K562 (cell line): ENCODE results near the gene TMEM132D. TPM values are rescaled to one million over a fixed set of nuclear protein-coding genes. Genes with fewer than 3 reads are reported as not detected.

Experiments
- ATAC-seq: fragments of 200-7000 bp; cut with Tn5 transposase; 3 replicates; pipeline ENCODE4 v1.9.1; 2020; ENCODE audit warnings: moderate library complexity
- BruUV-seq: library from RNA; stranded (reverse); fragments of 400-500 nt; replicated peaks from 2 replicates; lab custom pipeline; 2021; lab: Mats Ljungman, UMichigan
- CTCF ChIA-PET: fragments of 300-600 bp; formaldehyde crosslinking; extraction: SDS; loops from one replicate; lab custom pipeline; 2021; ENCODE audit warnings: low intra/inter-chr PET ratio; lab: Yijun Ruan, JAX
- POLR2A ChIA-PET: fragments of 300-600, 350-650 bp; sonication (Branson Sonifier 250); formaldehyde crosslinking; extraction: SDS; loops from one replicate; lab custom pipeline; 2021; ENCODE audit warnings: antibody characterized with exemption, inconsistent platforms; lab: Yijun Ruan, JAX
- DNase-seq, 4 experiments: peaks; one replicate each; pipeline versions ENCODE4 v3.0.0 to v3.0.0-alpha.2; 2011 to 2018; ENCODE audit warnings: low spot score in 3 of 4, mixed read lengths in 3 of 4; ENCODE audit errors: extremely low read depth in 1 of 4
- FAIRE-seq: peaks from 2 replicates; lab custom pipeline; 2011; peaks lifted over from hg19 to GRCh38; lab: Jason Lieb, UNC
- H2AFZ ChIP-seq: 2 replicates; pipeline ENCODE4 v1.6.0; 2011; ENCODE audit warnings: low read depth, low read length, control low read depth, inconsistent platforms
- H3K27ac ChIP-seq: fragments of 200-600 bp; 3 replicates; pipeline ENCODE4 v1.8.0; 2011; ENCODE audit warnings: low read depth, mild to moderate bottlenecking, control low read depth, inconsistent platforms, low read length, moderate library complexity, mixed read lengths; ENCODE audit errors: extremely low read depth
- H3K27me3 ChIP-seq, 2 experiments: fragments of 300-600 bp in 1 of 2; 2 replicates in 1 of 2; 3 replicates in 1 of 2; pipeline versions ENCODE4 v1.6.0 to v1.8.0; 2011; ENCODE audit warnings: inconsistent platforms in 2 of 2, low read length in 2 of 2, mild to moderate bottlenecking in 1 of 2, mixed read lengths in 1 of 2, moderate library complexity in 1 of 2; ENCODE audit not compliant: control insufficient read depth in 2 of 2, insufficient read depth in 2 of 2
- H3K36me3 ChIP-seq: fragments of 300-600 bp; 3 replicates; pipeline ENCODE4 v1.8.0; 2011; ENCODE audit warnings: mild to moderate bottlenecking, low read length, inconsistent platforms; ENCODE audit not compliant: control insufficient read depth, insufficient read depth
- H3K4me1 ChIP-seq, 2 experiments: fragments of 200-600 bp in 1 of 2; replicated peaks in 1 of 2; 2 replicates in 1 of 2; 3 replicates in 1 of 2; pipeline versions ENCODE4 v1.5.1 to v1.8.0; 2011; ENCODE audit warnings: inconsistent platforms in 2 of 2, low read length in 2 of 2, mild to moderate bottlenecking in 1 of 2, mixed read lengths in 1 of 2, moderate library complexity in 1 of 2; ENCODE audit not compliant: control insufficient read depth in 2 of 2, insufficient read depth in 2 of 2
- H3K4me2 ChIP-seq: 2 replicates; pipeline ENCODE4 v1.6.1; 2011; ENCODE audit warnings: low read length, control low read depth, inconsistent platforms, mixed read lengths; ENCODE audit not compliant: insufficient read depth
- H3K4me3 ChIP-seq: fragments of 200-600 bp; sonication (generic), shearing (Covaris generic); 2 replicates; pipeline ENCODE4 v1.5.1; 2016; ENCODE audit warnings: control low read depth, inconsistent platforms
- H3K79me2 ChIP-seq: fragments of 200-600 bp; 3 replicates; pipeline ENCODE4 v1.8.0; 2011; ENCODE audit warnings: low read length, inconsistent platforms; ENCODE audit not compliant: control insufficient read depth, insufficient read depth
- H3K9ac ChIP-seq, 2 experiments: 2 replicates each; pipeline versions ENCODE4 v1.6.0 to v1.6.1; 2011; ENCODE audit warnings: low read depth in 2 of 2, low read length in 2 of 2, control low read depth in 1 of 2, inconsistent platforms in 1 of 2, mild to moderate bottlenecking in 1 of 2, mixed read lengths in 1 of 2; ENCODE audit not compliant: insufficient read depth in 1 of 2
- H3K9me1 ChIP-seq: one replicate; pipeline ENCODE4 v1.6.0; 2011; ENCODE audit warnings: inconsistent platforms, mild to moderate bottlenecking, low read length, moderate library complexity; ENCODE audit not compliant: control insufficient read depth, insufficient read depth
- H3K9me3 ChIP-seq: replicated peaks from 2 replicates; pipeline ENCODE4 v1.5.1; 2011; ENCODE audit warnings: low read depth, low read length, inconsistent platforms; ENCODE audit not compliant: control insufficient read depth, insufficient read depth
- H4K20me1 ChIP-seq: replicated peaks from 2 replicates; pipeline ENCODE4 v1.6.1; 2011; ENCODE audit warnings: low read length, inconsistent platforms, mixed read lengths; ENCODE audit not compliant: control insufficient read depth, insufficient read depth
- POLR2A ChIP-seq: fragments of 450-650 bp; conservative IDR thresholded peaks from 2 replicates; pipeline ENCODE4 v1.6.1; 2016
- STAT5A ChIP-seq: IDR thresholded peaks from 2 replicates; pipeline ENCODE4 v1.6.1; 2012; ENCODE audit warnings: low read length, inconsistent platforms, borderline replicate concordance
- XRCC5 ChIP-seq: fragments of 200-400 bp; formaldehyde crosslinking; IDR thresholded peaks from 2 replicates; pipeline ENCODE4 v1.6.1; 2017; ENCODE audit warnings: low read depth, mild to moderate bottlenecking, low read length
- ZNF561 ChIP-seq: fragments of 450-650 bp; formaldehyde crosslinking; conservative IDR thresholded peaks from 2 replicates; pipeline ENCODE4 v1.4.0; 2020; ENCODE audit warnings: mild to moderate bottlenecking, moderate library complexity
- WGBS: fragments of 100-300 bp; shearing (Covaris generic); methylation state at CpG from one replicate; pipeline ENCODE4 v1.1.6; 2016; ENCODE audit warnings: low coverage, mixed read lengths; ENCODE audit not compliant: insufficient coverage; ENCODE audit errors: missing lambda C conversion rate; 5-methylcytosine and 5-hydroxymethylcytosine counted together
- in situ Hi-C: fragments of 300-500 bp; cut with MboI; formaldehyde crosslinking; loops from 4 replicates; pipeline ENCODE4 v1.15.0; 2018; ENCODE audit warnings: inconsistent platforms, mixed read lengths
- intact Hi-C: fragments of 100-400 bp; cut with micrococcal nuclease; formaldehyde crosslinking; loops from 2 replicates; pipeline ENCODE4 v1.14.2; 2022
- polyA plus RNA-seq, 8 experiments: library from polyadenylated mRNA; depleted of rRNA in 4 of 8; stranded (reverse) in 5 of 8; unstranded in 3 of 8; fragments of >200 nt; fragmentation: Nextera tagmentation in 2 of 8; fragmentation: Illumina TruSeq in 1 of 8; extraction: Ambion mirVana in 2 of 8; extraction: Trizol in 1 of 8; gene quantifications; 2 replicates each; pipeline versions ENCODE4 v1.2.1 to v1.2.3, GENCODE V29; 2011 to 2014; ENCODE audit warnings: inconsistent platforms in 1 of 8, missing spikeins in 1 of 8
- total RNA-seq, 7 experiments: library from RNA; depleted of rRNA in 6 of 7; stranded (reverse); fragments of >200 nt in 6 of 7; fragmentation: Illumina TruSeq in 2 of 7; extraction: Trizol in 2 of 7; gene quantifications; 2 replicates each; pipeline versions ENCODE4 v1.2.1 to v1.2.3, GENCODE V29; 2011 to 2021; ENCODE audit warnings: low replicate concordance in 1 of 7
- TF ChIP-seq, protein P1 (sequence below): fragments of 250-450 bp; sonication (Bioruptor Pico); IDR thresholded peaks from 2 replicates; pipeline ENCODE4 v1.5.0; 2021; ENCODE audit warnings: mild to moderate bottlenecking, borderline replicate concordance

The TMEM132D gene
- total and polyA plus RNA-seq, 9 of the 15 experiments (the other 6 are each of a cell fraction or from before 2014, with no cell fraction given): not detected

DNA sequence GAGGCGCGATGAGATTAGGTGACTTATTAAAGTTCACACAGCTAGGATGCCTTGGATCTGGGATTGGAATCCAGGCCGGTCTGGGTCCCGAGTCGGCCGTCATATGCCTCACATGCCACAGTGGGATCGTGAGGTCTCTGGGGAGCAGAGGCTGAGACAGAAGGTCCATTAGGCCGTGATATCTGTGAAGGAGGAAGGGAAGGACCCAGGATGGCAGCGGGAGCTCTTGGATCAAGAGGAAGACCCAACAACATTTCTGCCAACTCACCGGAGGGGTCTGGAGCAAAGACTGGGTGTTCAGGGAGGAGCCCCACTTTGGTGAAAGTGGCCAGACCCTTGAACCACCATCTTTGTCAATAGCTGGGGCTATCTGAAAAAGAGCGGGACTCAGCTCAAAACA lies 807.6 kb downstream of the TMEM132D start:
- BruUV-seq: no TSS peak
- no peak overlapping the region for H3K27ac ChIP-seq

More for the DNA sequence above, 807.6 kb downstream of the TMEM132D start:
- ATAC-seq: no peak
- intact Hi-C loops: no loop called here
- Histone ChIP-seq H2AFZ (no peak overlapping the region), H3K9me1 (no peaks in the 10 kb centered on the region), H3K4me2 (no peak overlapping the region), H3K9ac (no peak overlapping the region), H3K4me1 (no peaks in the 10 kb centered on the region), H3K9me3 (no peaks in the 10 kb centered on the region), H3K27me3 (peaks cover 5 to 32% of the 10 kb centered on the region in 2 experiments; a peak in 3 of 5 replicates), H3K36me3 (no peaks in the 10 kb centered on the region), H4K20me1 (no peaks in the 10 kb centered on the region), H3K79me2 (no peaks in the 10 kb centered on the region), H3K4me3 (no peak overlapping the region)
- CTCF ChIA-PET: no interaction called here
- POLR2A ChIA-PET: interaction anchor here (0.8 kb wide), 1 partner anchor 401 kb away, joined by 3 read pairs; no protein-coding TSS in a partner anchor
- TF ChIP-seq, protein P1, sequence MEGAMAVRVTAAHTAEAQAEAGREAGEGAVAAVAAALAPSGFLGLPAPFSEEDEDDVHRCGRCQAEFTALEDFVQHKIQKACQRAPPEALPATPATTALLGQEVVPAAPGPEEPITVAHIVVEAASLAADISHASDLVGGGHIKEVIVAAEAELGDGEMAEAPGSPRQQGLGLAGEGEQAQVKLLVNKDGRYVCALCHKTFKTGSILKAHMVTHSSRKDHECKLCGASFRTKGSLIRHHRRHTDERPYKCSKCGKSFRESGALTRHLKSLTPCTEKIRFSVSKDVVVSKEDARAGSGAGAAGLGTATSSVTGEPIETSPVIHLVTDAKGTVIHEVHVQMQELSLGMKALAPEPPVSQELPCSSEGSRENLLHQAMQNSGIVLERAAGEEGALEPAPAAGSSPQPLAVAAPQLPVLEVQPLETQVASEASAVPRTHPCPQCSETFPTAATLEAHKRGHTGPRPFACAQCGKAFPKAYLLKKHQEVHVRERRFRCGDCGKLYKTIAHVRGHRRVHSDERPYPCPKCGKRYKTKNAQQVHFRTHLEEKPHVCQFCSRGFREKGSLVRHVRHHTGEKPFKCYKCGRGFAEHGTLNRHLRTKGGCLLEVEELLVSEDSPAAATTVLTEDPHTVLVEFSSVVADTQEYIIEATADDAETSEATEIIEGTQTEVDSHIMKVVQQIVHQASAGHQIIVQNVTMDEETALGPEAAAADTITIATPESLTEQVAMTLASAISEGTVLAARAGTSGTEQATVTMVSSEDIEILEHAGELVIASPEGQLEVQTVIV (CRISPR knock-in tag): no peak
- TF ChIP-seq POLR2A (no peak), XRCC5 (no peak), STAT5A (no peak), ZNF561 (CRISPR knock-in tag) (no peak)
- no peak for FAIRE-seq
- in situ Hi-C loops: no loop called here
- no peak for DNase-seq
- 0% methylated on average over 11 of the region's 11 CpGs for WGBS
